PC-3 (cell line): Measurements from ENCODE around the gene KCNJ10. TPM values are rescaled to one million over a fixed set of nuclear protein-coding genes. Genes with fewer than 3 reads are reported as not detected.

Experiments
- ATAC-seq: fragments of 200-7000 bp; cut with Tn5 transposase; 2 replicates; pipeline ENCODE4 v1.9.1; 2020; ENCODE audit warnings: mild to moderate bottlenecking, moderate library complexity
- BruUV-seq: library from RNA; stranded (reverse); fragments of 400-500 nt; replicated peaks from 2 replicates; lab custom pipeline; 2021; lab: Mats Ljungman, UMichigan
- CTCF ChIA-PET: fragments of 300-600 bp; sonication (Branson Sonifier 250); formaldehyde crosslinking; loops from one replicate; lab custom pipeline; 2022; ENCODE audit warnings: antibody characterized with exemption; lab: Charles Lee
- POLR2A ChIA-PET: fragments of 300-600 bp; sonication (Branson Sonifier 250); formaldehyde crosslinking; loops from one replicate; lab custom pipeline; 2022; ENCODE audit warnings: antibody characterized with exemption; ENCODE audit not compliant: unreplicated experiment; lab: Charles Lee
- DNase-seq: peaks from one replicate; pipeline ENCODE4 v3.0.0-alpha.2; 2015
- H2AFZ ChIP-seq: fragments of 300-600 bp; sonication (generic); 2 replicates; pipeline ENCODE4 v1.6.0; 2016; ENCODE audit warnings: antibody characterized with exemption, low read length
- H3F3A ChIP-seq: fragments of 300-600 bp; sonication (generic); one replicate; pipeline ENCODE4 v1.6.0; 2017; ENCODE audit warnings: antibody characterized with exemption, low read length, control low read depth, mild to moderate bottlenecking; ENCODE audit not compliant: unreplicated experiment
- H3K27ac ChIP-seq: fragments of 300-600 bp; sonication (generic); 2 replicates; pipeline ENCODE4 v1.5.1; 2016; ENCODE audit warnings: mild to moderate bottlenecking, low read length
- H3K27me3 ChIP-seq: fragments of 300-600 bp; sonication (generic); 2 replicates; pipeline ENCODE4 v1.6.1; 2016; ENCODE audit warnings: low read length, mixed read lengths
- H3K36me3 ChIP-seq: fragments of 300-600 bp; sonication (generic); 2 replicates; pipeline ENCODE4 v1.6.1; 2016; ENCODE audit warnings: low read depth, mixed run types, low read length, mixed read lengths
- H3K4me1 ChIP-seq: fragments of 300-600 bp; sonication (generic); 2 replicates; pipeline ENCODE4 v1.5.1; 2016; ENCODE audit warnings: low read length; ENCODE audit not compliant: insufficient read depth
- H3K4me2 ChIP-seq: fragments of 300-600 bp; sonication (generic); 2 replicates; pipeline ENCODE4 v1.6.0; 2016; ENCODE audit warnings: low read length
- H3K4me3 ChIP-seq: fragments of 300-600 bp; sonication (generic); 2 replicates; pipeline ENCODE4 v1.5.1; 2016; ENCODE audit warnings: mild to moderate bottlenecking, low read length, mixed read lengths
- H3K79me2 ChIP-seq: fragments of 300-600 bp; sonication (generic); 2 replicates; pipeline ENCODE4 v1.6.1; 2017; ENCODE audit warnings: low read length, mixed read lengths
- H3K9ac ChIP-seq: fragments of 300-600 bp; sonication (generic); 2 replicates; pipeline ENCODE4 v1.6.0; 2016; ENCODE audit warnings: mild to moderate bottlenecking, low read length
- H3K9me2 ChIP-seq: fragments of 300-600 bp; sonication (generic); replicated peaks from 2 replicates; pipeline ENCODE4 v1.6.1; 2016; ENCODE audit warnings: mixed run types, low read length, mixed read lengths
- H3K9me3 ChIP-seq: fragments of 300-600 bp; sonication (generic); 2 replicates; pipeline ENCODE4 v1.6.1; 2016; ENCODE audit warnings: low read length, mixed read lengths
- H4K20me1 ChIP-seq: fragments of 300-600 bp; sonication (generic); 2 replicates; pipeline ENCODE4 v1.6.1; 2016; ENCODE audit warnings: low read length, mixed read lengths
- CTCF ChIP-seq: fragments of 300-600 bp; sonication (generic); conservative IDR thresholded peaks from 2 replicates; pipeline ENCODE4 v1.5.1; 2017; ENCODE audit warnings: antibody characterized with exemption, low read depth, mild to moderate bottlenecking, low read length
- EZH2 ChIP-seq: fragments of 300-600 bp; sonication (generic); IDR thresholded peaks from one replicate; pipeline ENCODE4 v1.6.1; 2017; ENCODE audit warnings: antibody characterized with exemption, mild to moderate bottlenecking, low read length; ENCODE audit not compliant: unreplicated experiment
- EZH2phosphoT487 ChIP-seq: fragments of 300-600 bp; sonication (generic); IDR thresholded peaks from 2 replicates; pipeline ENCODE4 v1.6.1; 2018; ENCODE audit warnings: mild to moderate bottlenecking, antibody characterized with exemption, low read length, borderline replicate concordance
- intact Hi-C: fragments of 100-400 bp; cut with micrococcal nuclease; formaldehyde crosslinking; loops from 2 replicates; pipeline ENCODE4 v1.9.0; 2023
- total RNA-seq: library from RNA; depleted of rRNA; stranded (reverse); fragments of >200 nt; gene quantifications from 2 replicates; pipeline ENCODE4 v1.2.3, GENCODE V29; 2014

Gene KCNJ10
- total RNA-seq, 1 experiment from 2014 or later: 0.15 TPM

GRCh38 chr1:159958719-159959380 lies 111.1 kb downstream of the KCNJ10 start:
- H3K4me3 ChIP-seq: no peak overlapping the region
- ATAC-seq: no peak
- H2AFZ ChIP-seq: peak overlapping the region; percentile 67
- no peaks in the 10 kb centered on the region for H3K9me2 ChIP-seq
- H3K79me2 ChIP-seq: no peaks in the 10 kb centered on the region
- no peak for DNase-seq
- BruUV-seq: no TSS peak
- peak overlapping the region; percentile 38 for H3K4me2 ChIP-seq
- TF ChIP-seq EZH2: no peak
- no peak for TF ChIP-seq CTCF
- no peak for TF ChIP-seq EZH2phosphoT487
- intact Hi-C loops: no loop called here
- ChIA-PET POLR2A (no interaction called here), CTCF (no interaction called here)
- no peak overlapping the region for H3K9ac ChIP-seq
- H3F3A ChIP-seq: no peaks in the 10 kb centered on the region
- H3K4me1 ChIP-seq: peaks cover 32% of the 10 kb centered on the region
- no peaks in the 10 kb centered on the region for H3K36me3 ChIP-seq
- peak overlapping the region; percentile 50 for H3K27ac ChIP-seq
- H3K9me3 ChIP-seq: no peaks in the 10 kb centered on the region
- no peaks in the 10 kb centered on the region for H4K20me1 ChIP-seq
- no peaks in the 10 kb centered on the region for H3K27me3 ChIP-seq

- Histone ChIP-seq H2AFZ (peak overlapping the region; percentile 27; the same call in 1 of the 2 replicates), H3K9me2 (no peaks in the 10 kb centered on the region), H3K4me1 (peaks cover 38% of the 10 kb centered on the region), H3K36me3 (no peaks in the 10 kb centered on the region), H3K4me3 (no peak overlapping the region), H4K20me1 (no peaks in the 10 kb centered on the region), H3K4me2 (no peak overlapping the region), H3K9me3 (no peaks in the 10 kb centered on the region), H3K27me3 (no peaks in the 10 kb centered on the region), H3F3A (no peaks in the 10 kb centered on the region), H3K79me2 (no peaks in the 10 kb centered on the region), H3K27ac (no peak overlapping the region), H3K9ac (no peak overlapping the region)
- no TSS peak for BruUV-seq
- intact Hi-C loops: no loop called here
- ChIA-PET POLR2A (interaction anchor here (0.6 kb wide), 1 partner anchor 736 kb away, joined by 8 read pairs; no protein-coding TSS in a partner anchor), CTCF (interaction anchor here (0.6 kb wide), 1 partner anchor 25 kb away, joined by 3 read pairs; no protein-coding TSS in a partner anchor)
- no peak for TF ChIP-seq EZH2phosphoT487
- no peak for TF ChIP-seq CTCF
- no peak for TF ChIP-seq EZH2
- no peak for DNase-seq
- no peak for ATAC-seq
These were observed 112.1 kb downstream of the KCNJ10 start for GRCh38 chr1:159957824-159958268.

GRCh38 chr1:159955456-159955855 lies 114.5 kb downstream of the KCNJ10 start:
- Histone ChIP-seq H3K4me3 (no peak overlapping the region), H4K20me1 (no peaks in the 10 kb centered on the region), H3K79me2 (no peaks in the 10 kb centered on the region), H3K36me3 (no peaks in the 10 kb centered on the region), H2AFZ (no peak overlapping the region), H3K27ac (no peak overlapping the region), H3K9me3 (no peaks in the 10 kb centered on the region), H3F3A (no peaks in the 10 kb centered on the region), H3K9me2 (no peaks in the 10 kb centered on the region), H3K4me1 (peaks cover 27% of the 10 kb centered on the region), H3K4me2 (no peak overlapping the region), H3K27me3 (no peaks in the 10 kb centered on the region), H3K9ac (no peak overlapping the region)
- CTCF ChIA-PET: no interaction called here
- no peak for TF ChIP-seq EZH2
- TF ChIP-seq EZH2phosphoT487: no peak
- no peak for TF ChIP-seq CTCF
- intact Hi-C loops: no loop called here
- POLR2A ChIA-PET: interaction anchor here (0.6 kb wide), 1 partner anchor 41 kb away, joined by 3 read pairs; no protein-coding TSS in a partner anchor
- no peak for DNase-seq
- BruUV-seq: no TSS peak
- no peak for ATAC-seq
